Measurements from ENCODE around the gene EMSY.

DNA sequence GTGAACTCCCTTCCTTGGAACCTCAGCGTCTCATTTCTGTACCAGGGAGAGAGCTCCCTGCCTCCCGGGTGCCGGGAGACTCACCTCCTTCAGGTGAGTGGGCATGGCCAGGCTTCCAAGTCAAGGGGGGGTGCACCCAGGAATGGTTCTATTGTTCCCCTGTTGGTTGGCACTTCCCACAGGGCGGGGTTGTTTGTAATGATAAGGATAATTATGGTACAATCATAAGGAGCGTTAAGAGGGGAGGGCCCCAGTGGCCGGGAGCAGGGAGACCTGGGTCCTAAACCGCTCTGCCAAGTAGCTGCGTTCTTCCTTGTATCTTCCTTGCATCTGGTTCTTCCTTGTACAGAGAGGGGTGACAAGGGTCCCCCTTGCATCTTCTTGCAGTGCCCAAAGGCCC lies 146.6 kb downstream of the EMSY start:
- TF ChIP-seq, protein P1, sequence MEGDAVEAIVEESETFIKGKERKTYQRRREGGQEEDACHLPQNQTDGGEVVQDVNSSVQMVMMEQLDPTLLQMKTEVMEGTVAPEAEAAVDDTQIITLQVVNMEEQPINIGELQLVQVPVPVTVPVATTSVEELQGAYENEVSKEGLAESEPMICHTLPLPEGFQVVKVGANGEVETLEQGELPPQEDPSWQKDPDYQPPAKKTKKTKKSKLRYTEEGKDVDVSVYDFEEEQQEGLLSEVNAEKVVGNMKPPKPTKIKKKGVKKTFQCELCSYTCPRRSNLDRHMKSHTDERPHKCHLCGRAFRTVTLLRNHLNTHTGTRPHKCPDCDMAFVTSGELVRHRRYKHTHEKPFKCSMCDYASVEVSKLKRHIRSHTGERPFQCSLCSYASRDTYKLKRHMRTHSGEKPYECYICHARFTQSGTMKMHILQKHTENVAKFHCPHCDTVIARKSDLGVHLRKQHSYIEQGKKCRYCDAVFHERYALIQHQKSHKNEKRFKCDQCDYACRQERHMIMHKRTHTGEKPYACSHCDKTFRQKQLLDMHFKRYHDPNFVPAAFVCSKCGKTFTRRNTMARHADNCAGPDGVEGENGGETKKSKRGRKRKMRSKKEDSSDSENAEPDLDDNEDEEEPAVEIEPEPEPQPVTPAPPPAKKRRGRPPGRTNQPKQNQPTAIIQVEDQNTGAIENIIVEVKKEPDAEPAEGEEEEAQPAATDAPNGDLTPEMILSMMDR (IDR thresholded peaks at IDR 0.05) = no peak
- TF ChIP-seq ZFX (IDR thresholded peaks at IDR 0.05; ENCODE audit: borderline replicate concordance) = no peak

All from 22Rv1 (cell line).